GM21447 (cell line): ENCODE measurements around the gene ZDHHC13.
"Not testable (repeated sequence)": the region's sequence is repeated elsewhere in the genome, so short reads cannot be mapped to it uniquely, and the experiment has no call there.

ENCODE experiments used
- ATAC-seq: cut with Tn5 transposase; IDR thresholded peaks from one replicate; pipeline ENCODE4 v1.9.1; 2021; ENCODE audit not compliant: unreplicated experiment

ZDHHC13 gene

DNA sequence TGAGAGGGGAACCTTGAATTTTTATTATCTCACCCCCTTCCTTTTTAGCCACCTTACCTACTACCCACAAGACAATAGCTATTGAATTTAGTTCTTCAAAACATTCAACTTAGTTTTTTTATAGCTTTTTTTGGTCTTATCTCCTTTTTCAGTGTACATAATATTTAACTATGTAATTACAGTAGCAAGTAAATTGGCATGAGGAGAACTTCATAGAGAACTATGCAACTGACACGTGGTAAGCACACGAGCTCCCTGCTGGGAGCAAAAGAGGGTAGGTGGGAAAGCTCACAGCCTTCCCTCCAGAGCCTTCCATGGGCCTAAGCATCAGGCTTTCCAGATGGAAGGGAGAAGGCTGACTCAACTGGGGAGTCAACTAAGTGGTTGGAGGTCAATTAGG lies 22.1 kb upstream of the ZDHHC13 start:
- no peak for ATAC-seq

DNA sequence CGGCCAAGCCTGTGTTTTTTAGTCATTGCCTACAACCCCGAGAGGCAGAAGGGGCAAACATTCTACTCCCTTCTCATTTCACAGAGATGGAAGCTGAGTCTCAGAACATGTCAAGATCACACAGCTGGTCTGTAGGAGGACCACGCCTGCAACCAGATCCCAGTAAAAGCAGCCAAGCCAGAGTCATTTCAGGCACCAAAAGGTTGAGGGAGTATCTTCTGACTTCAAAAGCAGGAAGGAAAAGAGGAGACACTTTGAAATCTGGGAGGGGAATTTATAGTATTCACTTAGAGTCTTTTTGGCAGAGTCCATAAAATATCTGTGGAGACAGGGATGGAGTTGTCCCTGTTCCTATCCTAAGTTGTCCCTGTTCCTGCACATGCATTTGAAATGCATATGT lies 17.9 kb upstream of the ZDHHC13 start:
- no peak for ATAC-seq

DNA sequence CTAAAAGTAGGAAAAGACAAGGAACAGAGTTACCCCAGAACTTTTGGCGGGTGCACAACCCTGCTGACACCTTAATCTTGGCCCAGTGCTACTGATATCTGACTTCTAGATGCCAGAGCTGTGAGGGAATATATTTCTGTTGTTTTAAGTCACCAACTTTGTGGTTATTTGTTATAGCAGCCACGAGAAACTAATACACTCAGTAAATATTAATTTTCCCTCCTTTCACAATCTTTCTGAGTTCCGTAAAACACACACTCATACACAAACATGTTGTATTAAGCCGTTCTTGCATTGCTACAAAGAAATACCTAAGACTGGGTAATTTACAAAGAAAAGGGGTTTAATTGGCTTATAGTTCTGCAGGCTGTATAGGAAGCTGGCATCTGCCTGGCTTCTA lies 16.1 kb upstream of the ZDHHC13 start:
- no peak for ATAC-seq

DNA sequence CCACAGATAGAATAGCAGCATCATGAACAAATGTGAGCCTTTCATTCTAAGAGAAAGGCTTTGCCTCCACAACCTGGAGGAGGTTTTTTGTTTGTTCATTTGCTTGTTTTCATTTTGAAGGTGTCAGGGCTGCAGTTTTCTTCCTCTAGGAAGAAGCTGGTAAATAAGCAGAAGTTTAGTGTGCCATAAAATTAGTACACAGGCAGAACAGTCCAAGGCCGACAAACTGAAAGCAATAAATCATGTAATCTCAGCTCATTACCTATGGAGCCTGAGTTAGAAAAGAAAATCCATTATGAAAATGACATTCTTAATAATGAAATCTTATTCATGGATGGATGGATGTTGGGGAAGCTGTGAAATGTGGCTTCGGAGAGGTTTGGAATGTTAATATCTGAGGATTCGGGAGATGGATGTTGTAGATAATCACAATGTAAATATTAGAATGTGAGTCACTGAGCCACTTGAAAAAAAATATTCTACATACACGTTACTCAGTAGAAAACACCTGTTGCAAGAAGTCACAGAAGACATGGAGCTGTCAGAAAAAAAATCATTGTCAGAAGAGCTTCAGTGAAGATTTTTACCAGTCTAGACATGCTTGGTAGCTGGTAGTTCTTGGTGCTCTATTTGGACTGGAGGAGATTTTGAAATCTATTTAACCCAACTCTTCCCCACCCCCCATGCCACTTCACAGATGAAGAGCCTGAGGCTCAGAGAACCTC lies 15.0 kb upstream of the ZDHHC13 start:
- ATAC-seq: no peak

DNA sequence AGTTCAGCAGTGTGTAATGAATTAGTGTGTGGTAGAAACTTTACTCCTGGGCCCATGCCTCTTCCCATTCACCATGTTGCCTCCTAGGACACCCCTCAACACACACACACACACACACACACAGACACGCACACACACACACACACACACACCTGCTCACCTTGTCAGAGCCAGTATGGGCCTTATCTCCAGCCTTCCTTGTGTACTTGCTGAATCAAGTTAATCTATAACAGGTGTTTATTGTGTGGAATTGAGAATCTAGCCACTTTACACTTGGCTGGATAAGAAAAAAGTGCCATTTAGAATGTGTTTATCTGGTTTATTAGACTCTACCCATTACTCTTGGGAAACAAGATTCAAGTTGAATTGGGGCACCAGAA lies 14.5 kb upstream of the ZDHHC13 start:
- no peak for ATAC-seq

DNA sequence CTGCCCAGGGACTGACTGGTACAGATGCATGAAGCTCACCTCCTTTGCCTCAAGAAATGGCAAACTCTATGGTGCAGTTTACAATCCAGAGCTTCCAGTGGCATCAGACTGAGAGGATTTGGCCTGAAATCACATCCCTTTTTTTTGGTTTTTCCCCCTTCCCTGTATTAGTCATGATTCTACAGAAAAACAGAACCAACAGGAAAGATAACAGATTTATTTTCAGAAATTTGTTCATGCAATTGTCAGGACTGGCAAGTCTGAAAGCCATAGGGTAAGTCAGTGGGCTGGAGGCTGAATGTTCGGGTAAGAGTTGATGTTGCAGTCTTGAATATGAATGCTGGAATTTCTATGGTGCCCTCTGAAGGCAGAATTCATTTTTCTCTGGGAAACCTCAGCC lies 12.0 kb upstream of the ZDHHC13 start:
- no peak for ATAC-seq

DNA sequence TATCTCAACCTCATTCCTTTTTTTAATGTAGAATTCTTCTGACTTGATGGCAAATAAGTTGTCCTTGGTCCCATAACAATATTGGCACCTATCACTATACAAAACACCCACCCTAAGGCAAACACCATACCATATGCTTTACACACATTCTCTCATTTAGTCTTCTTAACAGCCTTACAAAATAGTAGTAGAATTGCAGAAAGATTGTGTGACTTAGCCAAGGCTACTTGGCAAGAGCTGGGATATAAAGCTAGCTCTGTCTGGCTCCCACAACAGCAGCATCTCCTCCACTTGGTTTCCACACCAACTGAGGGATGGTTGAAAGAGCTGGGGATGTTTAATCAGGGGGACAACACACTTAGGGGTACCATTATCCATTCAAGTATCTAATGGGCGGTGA lies 9.8 kb upstream of the ZDHHC13 start:
- no peak for ATAC-seq

DNA sequence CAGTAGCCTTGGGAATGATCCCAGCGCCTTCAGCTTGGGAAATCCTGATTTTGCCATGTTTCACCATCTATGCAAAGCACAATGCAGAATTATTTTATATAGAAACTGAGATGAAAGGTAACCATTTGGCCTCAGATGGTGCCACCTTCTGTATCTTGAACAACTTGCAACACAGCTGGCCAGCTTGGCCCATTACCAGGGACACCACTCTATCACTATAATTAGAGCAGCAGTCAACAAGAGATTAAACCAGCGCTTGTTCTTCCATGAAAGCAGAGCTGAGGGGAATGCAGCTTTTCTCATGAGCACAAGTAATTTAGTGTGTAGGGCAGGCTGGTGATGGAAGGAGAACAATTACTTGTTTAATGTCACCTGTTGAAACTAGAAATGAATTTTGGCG lies 6.7 kb upstream of the ZDHHC13 start:
- ATAC-seq: no peak

DNA sequence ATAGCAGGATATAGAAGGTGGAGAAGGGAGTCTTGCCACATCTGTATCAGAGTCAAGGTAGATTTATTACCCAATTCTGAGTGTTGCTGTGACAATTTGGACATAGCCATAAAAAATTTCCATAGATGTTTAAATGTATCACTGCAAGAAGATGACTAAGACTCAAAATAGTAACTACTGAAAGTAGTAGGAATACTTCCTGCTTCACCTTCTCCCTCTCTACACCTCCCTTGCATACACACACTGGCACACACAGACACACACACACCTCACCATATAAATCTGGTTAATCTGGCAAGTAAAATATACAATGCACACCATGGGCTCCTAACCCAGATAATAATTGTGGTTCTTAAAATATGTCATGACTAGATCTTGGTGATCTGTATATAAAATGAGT lies 5.2 kb upstream of the ZDHHC13 start:
- ATAC-seq: no peak

DNA sequence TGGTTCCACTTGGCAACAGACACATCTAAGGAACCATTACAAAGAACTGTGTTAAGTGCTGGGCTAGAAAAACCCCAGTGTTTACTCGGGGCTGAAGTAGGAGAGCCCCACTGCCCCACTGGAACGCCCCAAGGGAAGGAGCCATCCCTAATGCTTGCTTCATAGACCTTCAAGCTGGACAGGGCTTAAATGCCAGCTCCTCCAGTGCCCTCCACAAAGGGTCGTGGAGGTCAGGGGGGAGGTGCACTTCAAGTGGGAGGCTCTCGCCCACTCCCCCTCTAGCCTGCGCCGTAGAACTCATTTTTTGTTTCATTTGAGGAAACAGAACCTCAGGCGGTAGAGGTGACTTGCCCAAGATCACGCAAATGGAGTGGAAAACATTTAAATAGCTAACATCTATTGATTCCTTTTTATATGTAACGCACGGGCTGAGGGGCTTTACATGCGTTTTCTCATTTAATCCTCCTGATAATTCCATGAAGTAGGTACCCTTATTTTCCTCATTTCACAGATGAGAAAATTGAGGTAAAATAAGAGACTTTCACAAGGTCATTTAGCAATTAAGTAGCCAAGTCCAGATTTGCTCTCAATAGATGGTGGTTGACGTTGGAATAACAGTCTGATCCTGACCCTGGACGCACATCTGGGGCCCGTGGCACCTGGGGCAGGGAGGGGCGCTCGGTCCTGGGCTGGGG lies 545 bp upstream of the ZDHHC13 start:
- ATAC-seq: no peak

DNA sequence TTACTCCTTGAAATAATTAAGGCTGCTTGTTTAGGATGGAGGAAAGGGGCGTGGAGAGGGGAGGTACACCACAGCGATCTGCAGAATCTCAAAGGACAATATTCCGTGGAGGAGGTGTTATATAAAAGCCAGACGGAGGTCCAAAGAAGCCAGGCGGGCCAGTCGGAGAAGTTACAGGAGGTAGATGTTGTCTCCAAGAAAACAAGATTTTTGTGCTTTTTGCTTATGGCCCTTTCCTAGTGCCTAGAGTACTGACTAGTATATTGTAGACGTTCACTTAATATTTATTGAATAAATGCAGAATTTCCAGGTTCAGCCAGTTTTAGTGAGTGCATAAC lies 761 bp downstream of the ZDHHC13 start:
- ATAC-seq: no peak

DNA sequence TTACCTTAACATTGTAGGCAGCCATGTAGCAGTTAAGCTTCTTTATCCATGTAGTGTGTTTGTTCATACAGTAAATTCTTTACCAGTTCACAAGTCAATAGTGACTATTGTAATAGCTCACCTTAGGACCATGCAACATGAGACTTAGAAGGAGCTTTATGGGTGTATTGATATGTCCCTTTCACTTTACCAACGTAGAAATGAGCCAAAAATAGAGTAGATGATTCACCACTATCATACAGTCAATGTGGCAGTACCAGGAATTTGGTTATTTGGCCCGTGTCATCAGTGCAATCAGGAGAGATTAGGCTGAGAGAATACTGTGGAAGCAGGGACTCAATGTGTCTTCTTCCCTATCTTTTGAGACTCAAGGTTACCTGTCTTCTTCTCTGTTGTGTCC lies 4.7 kb downstream of the ZDHHC13 start:
- no peak for ATAC-seq

DNA sequence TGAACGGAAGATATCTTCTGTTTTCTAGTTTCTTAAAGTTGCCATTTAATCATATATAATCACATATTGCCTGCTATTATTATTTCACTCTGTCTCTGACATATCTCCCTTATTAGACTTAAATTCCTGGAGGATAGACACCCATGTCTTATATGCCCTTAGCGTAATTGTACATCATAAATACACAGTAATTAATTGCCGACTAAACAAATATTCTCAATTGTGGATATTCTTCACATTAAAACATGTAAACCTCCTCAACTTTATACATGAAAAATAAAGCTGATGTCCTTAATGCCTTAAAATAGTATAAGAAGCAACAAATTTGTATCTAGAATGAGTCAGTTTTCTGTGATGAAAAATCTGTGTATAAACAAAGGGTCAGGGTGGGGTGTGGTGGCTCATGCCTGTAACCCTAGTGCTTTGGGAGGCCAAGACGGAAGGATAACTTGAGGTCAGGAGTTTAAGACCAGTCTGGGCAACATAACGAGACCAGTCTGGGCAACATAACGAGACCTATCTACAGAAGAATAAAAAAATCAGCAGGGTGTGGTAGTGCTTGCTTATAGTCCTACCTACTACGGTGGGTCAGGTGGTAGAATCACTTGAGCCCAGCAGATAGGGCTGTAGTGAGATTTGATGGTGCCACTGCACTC lies 6.1 kb downstream of the ZDHHC13 start:
- no peak for ATAC-seq

DNA sequence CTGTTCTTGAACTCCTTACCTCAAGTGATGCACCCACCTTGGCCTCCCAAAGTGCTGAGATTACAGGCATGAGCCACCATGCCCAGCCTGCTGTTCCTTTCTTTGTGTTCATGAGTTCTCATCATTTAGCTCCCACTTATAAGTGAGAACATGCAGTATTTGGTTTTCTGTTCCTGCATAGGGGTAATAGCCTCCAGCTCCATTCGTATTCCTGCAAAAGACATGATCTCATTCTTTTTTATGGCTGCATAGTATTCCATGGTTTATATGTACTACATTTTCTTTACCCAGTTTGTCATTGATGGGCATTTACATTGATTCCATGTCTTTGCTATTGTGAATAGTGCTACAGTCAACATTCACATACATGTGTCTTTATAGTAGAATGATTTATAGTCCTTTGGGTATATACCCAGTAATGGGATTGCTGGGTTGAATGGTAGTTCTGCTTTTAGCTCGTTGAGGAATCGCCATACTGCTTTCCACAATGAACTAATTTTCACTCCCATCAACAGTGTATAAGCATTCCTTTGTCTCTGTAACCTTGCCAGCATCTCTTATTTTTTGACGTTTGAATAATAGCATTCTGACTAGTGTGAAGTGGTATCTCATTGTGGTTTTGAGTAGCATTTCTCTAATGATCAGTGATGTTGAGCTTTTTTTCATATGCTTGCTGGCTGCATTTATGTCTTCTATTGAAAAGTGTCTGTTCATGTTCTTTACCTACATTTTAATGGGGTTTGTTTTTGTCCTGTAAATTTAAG lies 9.8 kb downstream of the ZDHHC13 start:
- not testable (repeated sequence) for ATAC-seq

DNA sequence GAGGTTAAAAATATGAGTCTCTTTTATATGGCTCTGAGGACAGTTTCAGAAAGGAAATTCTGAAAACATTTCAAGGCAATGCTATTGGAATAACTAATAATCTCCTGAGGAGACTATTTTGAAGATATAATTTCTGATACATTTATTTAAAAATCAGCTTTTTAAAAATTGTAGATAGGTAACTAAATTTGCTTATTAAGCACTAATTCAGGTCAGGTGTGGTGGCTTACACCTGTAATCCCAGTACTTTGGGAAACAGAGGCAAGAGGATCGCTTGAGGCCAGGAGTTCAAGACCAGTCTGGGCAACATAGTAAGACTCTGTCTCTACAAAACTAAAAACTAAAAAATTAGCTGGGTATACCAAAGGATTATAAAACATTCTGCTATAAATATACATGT lies 17.0 kb downstream of the ZDHHC13 start:
- ATAC-seq: no peak

DNA sequence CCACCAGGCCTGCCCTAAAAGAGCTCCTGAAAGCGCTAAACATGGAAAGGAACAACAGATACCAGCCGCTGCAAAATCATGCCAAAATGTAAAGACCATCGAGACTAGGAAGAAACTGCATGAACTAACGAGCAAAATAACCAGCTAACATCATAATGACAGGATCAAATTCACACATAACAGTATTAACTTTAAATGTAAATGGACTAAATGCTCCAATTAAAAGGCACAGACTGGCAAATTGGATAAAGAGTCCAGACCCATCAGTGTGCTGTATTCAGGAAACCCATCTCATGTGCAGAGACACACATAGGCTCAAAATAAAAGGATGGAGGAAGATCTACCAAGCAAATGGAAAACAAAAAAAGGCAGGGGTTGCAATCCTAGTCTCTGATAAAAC lies 19.9 kb downstream of the ZDHHC13 start:
- ATAC-seq: not testable (repeated sequence)

DNA sequence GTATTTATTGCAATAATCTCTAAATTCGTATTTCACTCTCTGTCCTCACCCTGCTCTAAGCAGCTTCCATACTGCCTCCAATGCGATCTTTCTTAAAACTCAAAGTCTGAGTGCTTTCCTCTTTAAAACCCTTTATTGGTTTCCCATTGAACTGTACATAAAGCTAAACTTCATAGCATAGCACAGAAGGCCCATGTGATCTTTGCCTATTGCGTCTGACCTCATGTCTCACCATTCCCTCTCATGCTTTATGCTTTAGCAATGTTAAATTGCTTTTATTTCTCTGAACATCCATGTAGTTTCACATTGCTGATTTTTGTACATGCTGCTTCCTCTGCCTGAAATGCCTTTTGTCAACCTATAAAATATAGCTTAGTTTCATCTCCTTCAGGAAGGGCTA lies 28.4 kb downstream of the ZDHHC13 start:
- ATAC-seq: no peak

DNA sequence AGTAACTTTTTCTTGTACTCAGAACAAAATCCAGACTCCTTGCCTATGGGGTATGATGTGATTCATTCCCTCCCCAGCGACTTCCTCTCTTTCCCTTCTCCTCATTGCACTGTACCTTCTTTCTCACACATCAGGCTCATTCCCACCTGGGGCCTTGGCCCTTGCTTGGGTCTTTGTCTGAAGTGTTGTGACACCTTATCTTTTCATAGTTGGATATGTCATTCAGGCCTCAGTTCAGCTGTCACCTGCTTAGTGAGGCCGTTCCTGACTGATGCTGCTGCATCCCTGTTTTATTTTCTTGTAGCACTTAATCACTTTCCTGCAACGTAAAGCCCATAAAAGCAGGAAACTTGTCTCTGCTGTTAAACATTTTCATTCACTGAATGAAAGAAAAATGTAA lies 39.9 kb downstream of the ZDHHC13 start:
- no peak for ATAC-seq

DNA sequence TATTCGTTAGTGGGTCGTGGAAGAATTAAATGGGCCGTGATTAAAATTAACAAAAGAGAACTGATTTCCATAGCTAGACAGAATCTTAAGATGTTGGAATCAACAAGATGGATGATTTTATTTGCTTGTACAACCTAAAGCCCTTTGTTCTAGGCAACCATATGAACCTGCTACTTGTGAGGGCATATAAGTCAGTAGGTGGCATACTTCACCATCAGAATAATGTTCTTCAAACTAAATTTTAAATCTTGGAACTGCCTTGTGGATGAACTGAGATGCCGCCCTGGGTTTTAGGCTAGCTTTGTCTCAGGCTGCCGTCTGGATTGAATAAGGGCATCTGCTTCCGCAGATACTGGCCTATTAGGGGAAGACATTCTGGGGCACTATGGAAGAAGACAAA lies 43.9 kb downstream of the ZDHHC13 start:
- ATAC-seq: no peak

DNA sequence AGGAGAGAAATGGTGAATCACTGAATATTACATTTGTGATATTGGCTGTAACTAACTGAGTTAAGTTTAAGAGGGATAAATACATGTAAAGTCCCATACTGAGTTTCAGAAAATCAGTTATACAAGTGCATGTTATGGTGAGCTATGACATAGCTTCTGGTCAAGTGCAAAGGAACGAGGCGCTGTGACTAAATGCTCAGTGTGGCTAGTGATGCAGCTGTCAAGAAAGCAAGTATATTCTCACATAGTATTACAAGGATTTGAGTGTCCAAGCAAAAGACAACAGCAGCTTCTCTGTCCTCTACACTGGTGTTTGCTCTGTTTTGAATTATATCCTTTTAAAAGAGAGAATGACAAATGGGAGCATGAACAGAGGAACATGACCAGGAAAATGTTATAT lies 44.7 kb downstream of the ZDHHC13 start:
- no peak for ATAC-seq

DNA sequence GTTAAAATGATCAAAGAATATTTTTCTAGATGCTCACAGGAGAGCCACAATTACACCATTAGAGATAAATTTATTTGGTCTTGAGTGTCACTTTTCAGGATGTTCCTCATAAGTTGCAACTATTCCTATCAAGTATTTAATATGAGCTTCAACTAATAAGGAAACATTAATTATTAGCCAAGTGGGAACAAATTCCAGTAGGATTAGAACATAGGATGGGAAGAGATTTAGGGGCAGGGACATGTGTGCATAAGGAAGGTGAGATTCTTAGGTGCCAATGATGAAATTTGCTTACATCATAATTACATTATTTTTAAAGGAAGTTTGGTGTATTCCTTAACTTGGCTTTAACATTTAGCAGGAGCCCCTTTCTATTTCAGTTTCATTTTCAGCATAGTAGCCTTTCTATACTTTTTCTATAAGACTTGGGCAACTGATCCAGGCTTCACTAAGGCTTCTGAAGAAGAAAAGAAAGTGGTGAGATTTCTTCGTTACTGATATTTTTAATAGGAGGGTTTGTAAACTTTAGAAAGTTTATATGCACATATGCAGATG lies 46.1 kb downstream of the ZDHHC13 start:
- no peak for ATAC-seq

DNA sequence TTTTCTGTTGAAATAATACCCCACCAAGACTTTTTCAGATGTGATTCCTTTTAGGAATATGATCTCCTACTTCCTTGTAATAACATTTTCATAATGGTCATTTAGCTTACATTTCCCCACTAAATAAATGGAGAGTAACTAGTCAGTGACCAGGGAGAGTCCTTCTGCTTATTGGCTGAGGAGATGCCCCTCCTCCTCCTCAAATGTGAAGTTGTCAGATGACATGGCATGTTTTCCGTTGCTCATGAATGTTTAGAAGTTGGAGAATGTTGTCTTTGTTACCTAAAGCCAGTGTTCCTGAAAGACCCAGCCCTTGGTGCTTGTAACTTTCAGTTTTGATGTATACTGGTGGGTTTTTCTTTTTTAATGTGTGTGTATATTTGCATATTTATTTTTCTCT lies 46.6 kb downstream of the ZDHHC13 start:
- no peak for ATAC-seq
